ENCODE measurements around the gene NQO2. TPM values are rescaled to one million over a fixed set of nuclear protein-coding genes. Genes with fewer than 3 reads are reported as not detected.

Gene NQO2
- polyA plus RNA-seq, 1 of the 3 experiments (the other 2 are of a cell fraction), result 19.2 TPM

GRCh38 chr6:2953098-2953497, 46.6 kb upstream of the NQO2 start (continued):
- TF ChIP-seq REST (IDR thresholded peaks at IDR 0.05; ENCODE audit: low read depth, low read length) (no peak), FOXM1 (IDR thresholded peaks at IDR 0.05; ENCODE audit: low read depth) (no peak), RAD21 (IDR thresholded peaks at IDR 0.05; ENCODE audit: low read length) (no peak), MEF2A (IDR thresholded peaks at IDR 0.05; ENCODE audit: borderline replicate concordance, low read depth) (no peak), TAF1 (IDR thresholded peaks at IDR 0.05; ENCODE audit: borderline replicate concordance, low read depth, low read length) (no peak), RCOR1 (IDR thresholded peaks at IDR 0.05; ENCODE audit: low read length) (no peak), CHD2 (IDR thresholded peaks at IDR 0.05; ENCODE audit: low read length, partially characterized antibody) (no peak)
- TF ChIP-seq, protein P1, sequence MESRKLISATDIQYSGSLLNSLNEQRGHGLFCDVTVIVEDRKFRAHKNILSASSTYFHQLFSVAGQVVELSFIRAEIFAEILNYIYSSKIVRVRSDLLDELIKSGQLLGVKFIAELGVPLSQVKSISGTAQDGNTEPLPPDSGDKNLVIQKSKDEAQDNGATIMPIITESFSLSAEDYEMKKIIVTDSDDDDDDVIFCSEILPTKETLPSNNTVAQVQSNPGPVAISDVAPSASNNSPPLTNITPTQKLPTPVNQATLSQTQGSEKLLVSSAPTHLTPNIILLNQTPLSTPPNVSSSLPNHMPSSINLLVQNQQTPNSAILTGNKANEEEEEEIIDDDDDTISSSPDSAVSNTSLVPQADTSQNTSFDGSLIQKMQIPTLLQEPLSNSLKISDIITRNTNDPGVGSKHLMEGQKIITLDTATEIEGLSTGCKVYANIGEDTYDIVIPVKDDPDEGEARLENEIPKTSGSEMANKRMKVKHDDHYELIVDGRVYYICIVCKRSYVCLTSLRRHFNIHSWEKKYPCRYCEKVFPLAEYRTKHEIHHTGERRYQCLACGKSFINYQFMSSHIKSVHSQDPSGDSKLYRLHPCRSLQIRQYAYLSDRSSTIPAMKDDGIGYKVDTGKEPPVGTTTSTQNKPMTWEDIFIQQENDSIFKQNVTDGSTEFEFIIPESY (IDR thresholded peaks at IDR 0.05; ENCODE audit: borderline replicate concordance, low read depth), result no peak
- TF ChIP-seq, protein P2, sequence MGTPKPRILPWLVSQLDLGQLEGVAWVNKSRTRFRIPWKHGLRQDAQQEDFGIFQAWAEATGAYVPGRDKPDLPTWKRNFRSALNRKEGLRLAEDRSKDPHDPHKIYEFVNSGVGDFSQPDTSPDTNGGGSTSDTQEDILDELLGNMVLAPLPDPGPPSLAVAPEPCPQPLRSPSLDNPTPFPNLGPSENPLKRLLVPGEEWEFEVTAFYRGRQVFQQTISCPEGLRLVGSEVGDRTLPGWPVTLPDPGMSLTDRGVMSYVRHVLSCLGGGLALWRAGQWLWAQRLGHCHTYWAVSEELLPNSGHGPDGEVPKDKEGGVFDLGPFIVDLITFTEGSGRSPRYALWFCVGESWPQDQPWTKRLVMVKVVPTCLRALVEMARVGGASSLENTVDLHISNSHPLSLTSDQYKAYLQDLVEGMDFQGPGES (IDR thresholded peaks at IDR 0.05; ENCODE audit: low read depth, low read length), result no peak
- TF ChIP-seq, protein P3, sequence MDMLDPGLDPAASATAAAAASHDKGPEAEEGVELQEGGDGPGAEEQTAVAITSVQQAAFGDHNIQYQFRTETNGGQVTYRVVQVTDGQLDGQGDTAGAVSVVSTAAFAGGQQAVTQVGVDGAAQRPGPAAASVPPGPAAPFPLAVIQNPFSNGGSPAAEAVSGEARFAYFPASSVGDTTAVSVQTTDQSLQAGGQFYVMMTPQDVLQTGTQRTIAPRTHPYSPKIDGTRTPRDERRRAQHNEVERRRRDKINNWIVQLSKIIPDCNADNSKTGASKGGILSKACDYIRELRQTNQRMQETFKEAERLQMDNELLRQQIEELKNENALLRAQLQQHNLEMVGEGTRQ (IDR thresholded peaks at IDR 0.05; ENCODE audit: borderline replicate concordance, low read depth, low read length), result no peak
- TF ChIP-seq, protein P4, sequence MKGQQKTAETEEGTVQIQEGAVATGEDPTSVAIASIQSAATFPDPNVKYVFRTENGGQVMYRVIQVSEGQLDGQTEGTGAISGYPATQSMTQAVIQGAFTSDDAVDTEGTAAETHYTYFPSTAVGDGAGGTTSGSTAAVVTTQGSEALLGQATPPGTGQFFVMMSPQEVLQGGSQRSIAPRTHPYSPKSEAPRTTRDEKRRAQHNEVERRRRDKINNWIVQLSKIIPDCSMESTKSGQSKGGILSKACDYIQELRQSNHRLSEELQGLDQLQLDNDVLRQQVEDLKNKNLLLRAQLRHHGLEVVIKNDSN (IDR thresholded peaks at IDR 0.05; ENCODE audit: borderline replicate concordance, low read depth), result no peak
